ENCODE data around the gene MSRB1. TPM values are rescaled to one million over a fixed set of nuclear protein-coding genes. Genes with fewer than 3 reads are reported as not detected.

Gene MSRB1
- total and polyA plus RNA-seq, 12 donors, result 24.6 to 82.2 (median 35.6) TPM

GRCh38 chr16:1975432-1976215 lies 32.6 kb upstream of the MSRB1 start:
- WGBS, 2 donors, result 95% methylated on average over 33 of the region's 33 CpGs
- H3K9me3 ChIP-seq, result no peaks in the 10 kb centered on the region
- H3K4me3 ChIP-seq, result no peak overlapping the region
- ATAC-seq (no peak), DNase-seq (no peak)
- TF ChIP-seq CTCF (IDR thresholded peaks at IDR 0.05), result no peak
- no peak overlapping the region for H3K27ac ChIP-seq
- peaks cover 12 to 48% (median 31%) of the 10 kb centered on the region in 9 donors for H3K4me1 ChIP-seq
- peaks cover 11 to 58% (median 47%) of the 10 kb centered on the region in 7 donors for H3K27me3 ChIP-seq
- H3K36me3 ChIP-seq, result peaks cover 12 to 55% (median 46%) of the 10 kb centered on the region in 9 donors
- intact Hi-C loops (cut with DNase I), result no loop called here

- Histone ChIP-seq H3K27me3 (peaks cover 9 to 46% (median 35%) of the 10 kb centered on the region in 7 donors), H3K4me1 (peaks cover 12 to 40% (median 25%) of the 10 kb centered on the region in 9 donors), H3K9me3 (no peaks in the 10 kb centered on the region), H3K27ac (no peak overlapping the region), H3K4me3 (no peak overlapping the region), H3K36me3 (peaks cover 12 to 55% (median 46%) of the 10 kb centered on the region in 9 donors)
- 94% methylated on average over 42 of the region's 42 CpGs for WGBS, 2 donors
- no peak for DNase-seq
- no peak for TF ChIP-seq CTCF (IDR thresholded peaks at IDR 0.05)
- no peak for ATAC-seq
- intact Hi-C loops (cut with DNase I), result no loop called here
These were observed 31.4 kb upstream of the MSRB1 start for GRCh38 chr16:1974157-1975070.

GRCh38 chr16:1973461-1974156 lies 30.6 kb upstream of the MSRB1 start:
- ATAC-seq (no peak), DNase-seq (no peak)
- H3K4me1 ChIP-seq, result peaks cover 12 to 32% (median 21%) of the 10 kb centered on the region in 9 donors
- peak overlapping the region in 1 of 10 donors; percentile 86 for H3K4me3 ChIP-seq
- no peak overlapping the region for H3K27ac ChIP-seq
- peaks cover 12 to 49% (median 44%) of the 10 kb centered on the region in 9 donors for H3K36me3 ChIP-seq
- WGBS, 2 donors, result 92% methylated on average over 14 to 16 of the region's 16 CpGs
- no peaks in the 10 kb centered on the region for H3K9me3 ChIP-seq
- peaks cover 1 to 38% (median 27%) of the 10 kb centered on the region in 7 donors for H3K27me3 ChIP-seq
- TF ChIP-seq CTCF (IDR thresholded peaks at IDR 0.05), result no peak
- intact Hi-C loops (cut with DNase I), result no loop called here

GRCh38 chr16:1972490-1972877 lies 29.5 kb upstream of the MSRB1 start:
- intact Hi-C loops (cut with DNase I), result no loop called here
- no peak for TF ChIP-seq CTCF (IDR thresholded peaks at IDR 0.05)
- DNase-seq (no peak), ATAC-seq (peak in 1 of 8 donors; percentile 1)
- H3K36me3 ChIP-seq, result peaks cover 12 to 38% (median 33%) of the 10 kb centered on the region in 9 donors
- peak overlapping the region in 6 of 10 donors; percentile 84 to 98 (median 88) for H3K27ac ChIP-seq
- no peaks in the 10 kb centered on the region for H3K9me3 ChIP-seq
- H3K4me1 ChIP-seq, result peaks cover 12 to 32% (median 21%) of the 10 kb centered on the region in 9 donors
- peak overlapping the region; percentile 78 to 100 (median 91) for H3K4me3 ChIP-seq
- 3 to 4% methylated on average over 22 of the region's 22 CpGs for WGBS, 2 donors
- peaks cover 0 to 26% (median 16%) of the 10 kb centered on the region in 7 donors for H3K27me3 ChIP-seq
